ENCODE measurements around the gene WDR46.

WDR46 gene

DNA sequence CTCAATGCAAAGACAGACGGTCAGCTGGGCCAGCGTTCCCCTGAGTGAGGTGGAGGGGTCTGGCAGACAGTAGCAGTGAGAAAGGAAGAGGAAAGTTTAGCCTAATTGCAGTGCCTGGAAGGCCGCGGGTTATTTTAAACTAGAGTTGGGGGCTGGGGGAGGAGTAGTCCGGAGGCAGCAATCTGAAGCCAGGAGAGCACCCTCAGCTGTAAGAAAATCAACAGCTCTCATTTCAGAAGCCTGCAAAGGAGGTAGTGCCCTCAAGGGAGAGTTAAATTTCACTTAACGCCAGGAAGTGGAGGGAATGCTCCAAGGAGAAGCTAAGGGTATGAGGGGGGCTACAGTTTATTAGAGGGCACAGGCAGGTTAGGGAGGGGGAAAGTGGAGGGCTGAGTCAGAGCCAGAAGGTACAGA is 53.8 kb downstream of the WDR46 start:
- Histone ChIP-seq H3K4me1 (ENCODE audit: control insufficient read depth in 5 of 5, insufficient read depth in 5 of 5, low read length in 5 of 5) (peaks cover 0 to 6% (median 0%) of the 10 kb centered on the region in 5 donors), H3K27me3 (ENCODE audit: control insufficient read depth in 5 of 5, insufficient read depth in 4 of 5, low read length in 5 of 5) (peaks cover 0 to 22% (median 7%) of the 10 kb centered on the region in 5 donors), H3K9me3 (ENCODE audit: control insufficient read depth in 5 of 5, low read length in 5 of 5) (no peaks in the 10 kb centered on the region), H3K36me3 (ENCODE audit: control insufficient read depth in 5 of 5, insufficient read depth in 5 of 5, low read length in 5 of 5) (no peaks in the 10 kb centered on the region), H3K9ac (ENCODE audit: low read length in 5 of 5) (no peak overlapping the region), H3K4me3 (ENCODE audit: low read depth in 1 of 5, low read length in 5 of 5) (no peak overlapping the region), H3K27ac (ENCODE audit: low read depth, low read length) (no peak overlapping the region)

Data from subcutaneous abdominal adipose tissue (tissue), 5 donors.